NCI-H526 treated with DMSO at 0.1 percent for 48 hours (cell line): Measurements from ENCODE around the gene PCLO.
"Not testable (repeated sequence)": the region's sequence is repeated elsewhere in the genome, so short reads cannot be mapped to it uniquely, and the experiment has no call there.

Source experiments
- DNase-seq: peaks from one replicate; lab custom pipeline; 2025; lab: John Stamatoyannopoulos, UW

PCLO gene

GRCh38 chr7:83141927-83142326 lies 20.8 kb downstream of the PCLO start:
- no peak for DNase-seq

GRCh38 chr7:83130623-83131545 lies 31.8 kb downstream of the PCLO start:
- no peak for DNase-seq

- DNase-seq = no peak
Observed at GRCh38 chr7:83130191-83130590, 32.5 kb downstream of the PCLO start.

GRCh38 chr7:83119494-83119893 lies 43.2 kb downstream of the PCLO start:
- no peak for DNase-seq

GRCh38 chr7:83119026-83119382 lies 43.7 kb downstream of the PCLO start:
- DNase-seq = no peak

- no peak for DNase-seq
Observed at GRCh38 chr7:83118347-83119025, 44.2 kb downstream of the PCLO start.

- DNase-seq = no peak
Observed at GRCh38 chr7:83117466-83117865, 45.2 kb downstream of the PCLO start.

- DNase-seq = no peak
Observed at GRCh38 chr7:83111391-83111790, 51.3 kb downstream of the PCLO start.

GRCh38 chr7:83109352-83109751 lies 53.3 kb downstream of the PCLO start:
- no peak for DNase-seq

GRCh38 chr7:83105948-83106347 lies 56.7 kb downstream of the PCLO start:
- DNase-seq = no peak

GRCh38 chr7:83105063-83105462 lies 57.6 kb downstream of the PCLO start:
- no peak for DNase-seq

GRCh38 chr7:83101530-83101929 lies 61.2 kb downstream of the PCLO start:
- no peak for DNase-seq

GRCh38 chr7:83096065-83096580 lies 66.6 kb downstream of the PCLO start:
- DNase-seq = no peak

- no peak for DNase-seq
Observed at GRCh38 chr7:83085299-83085698, 77.4 kb downstream of the PCLO start.

- DNase-seq = not testable (repeated sequence)
Observed at GRCh38 chr7:83079879-83080278, 82.8 kb downstream of the PCLO start.

- no peak for DNase-seq
Observed at GRCh38 chr7:83077328-83077727, 85.4 kb downstream of the PCLO start.

- DNase-seq = no peak
Observed at GRCh38 chr7:83072576-83073517, 89.8 kb downstream of the PCLO start.

GRCh38 chr7:83065714-83066113 lies 97.0 kb downstream of the PCLO start:
- DNase-seq = no peak

GRCh38 chr7:83060218-83060617 lies 102.5 kb downstream of the PCLO start:
- DNase-seq = no peak

GRCh38 chr7:83058667-83059066 lies 104.0 kb downstream of the PCLO start:
- no peak for DNase-seq

- no peak for DNase-seq
Observed at GRCh38 chr7:83055197-83055596, 107.5 kb downstream of the PCLO start.

GRCh38 chr7:83054472-83054871 lies 108.2 kb downstream of the PCLO start:
- no peak for DNase-seq
